ENCODE data around the gene LRTM2.

DNA sequence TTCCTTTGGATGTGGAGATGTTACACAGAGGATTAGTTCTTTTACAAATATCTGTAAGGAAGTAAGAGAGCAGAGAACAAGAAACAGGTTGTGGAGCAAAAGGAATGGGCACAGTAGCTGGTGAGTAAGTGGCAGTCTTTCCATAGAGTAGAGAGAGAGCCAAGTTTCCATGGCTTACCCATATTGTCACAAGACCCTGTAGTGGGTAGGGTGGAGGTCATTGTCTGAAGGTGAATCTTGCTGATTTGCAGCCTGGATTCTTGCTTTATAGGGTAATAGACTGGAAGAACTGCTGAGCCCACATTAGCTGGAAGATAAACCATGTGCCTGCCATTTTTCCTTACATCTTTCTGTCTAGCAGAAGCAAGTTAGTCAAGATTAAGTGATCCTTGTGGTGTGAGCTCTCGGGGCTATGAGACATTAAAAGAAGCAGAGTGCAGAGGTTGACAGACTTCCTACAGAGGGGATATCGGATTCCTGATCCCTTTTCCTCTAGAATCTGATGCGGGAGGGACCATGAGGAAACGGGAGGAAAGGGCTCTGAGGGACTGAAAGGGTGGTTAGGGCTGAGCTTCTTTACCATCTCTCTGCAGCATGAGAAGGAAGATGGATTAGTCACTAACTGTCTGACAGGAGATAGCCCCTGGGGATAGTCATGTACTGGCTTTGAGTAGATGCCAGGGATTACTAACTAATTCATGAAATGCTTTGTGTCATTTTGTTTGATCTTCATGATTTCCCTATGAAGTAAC lies 44.0 kb upstream of the LRTM2 start:
- TF ChIP-seq, protein P1, sequence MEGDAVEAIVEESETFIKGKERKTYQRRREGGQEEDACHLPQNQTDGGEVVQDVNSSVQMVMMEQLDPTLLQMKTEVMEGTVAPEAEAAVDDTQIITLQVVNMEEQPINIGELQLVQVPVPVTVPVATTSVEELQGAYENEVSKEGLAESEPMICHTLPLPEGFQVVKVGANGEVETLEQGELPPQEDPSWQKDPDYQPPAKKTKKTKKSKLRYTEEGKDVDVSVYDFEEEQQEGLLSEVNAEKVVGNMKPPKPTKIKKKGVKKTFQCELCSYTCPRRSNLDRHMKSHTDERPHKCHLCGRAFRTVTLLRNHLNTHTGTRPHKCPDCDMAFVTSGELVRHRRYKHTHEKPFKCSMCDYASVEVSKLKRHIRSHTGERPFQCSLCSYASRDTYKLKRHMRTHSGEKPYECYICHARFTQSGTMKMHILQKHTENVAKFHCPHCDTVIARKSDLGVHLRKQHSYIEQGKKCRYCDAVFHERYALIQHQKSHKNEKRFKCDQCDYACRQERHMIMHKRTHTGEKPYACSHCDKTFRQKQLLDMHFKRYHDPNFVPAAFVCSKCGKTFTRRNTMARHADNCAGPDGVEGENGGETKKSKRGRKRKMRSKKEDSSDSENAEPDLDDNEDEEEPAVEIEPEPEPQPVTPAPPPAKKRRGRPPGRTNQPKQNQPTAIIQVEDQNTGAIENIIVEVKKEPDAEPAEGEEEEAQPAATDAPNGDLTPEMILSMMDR (conservative IDR thresholded peaks at IDR 0.05; ENCODE audit: low read length) = no peak
- no peak for TF ChIP-seq EZH2phosphoT487 (IDR thresholded peaks at IDR 0.05; ENCODE audit: borderline replicate concordance)
